IgD-negative memory B cell (primary cell): ENCODE measurements around the gene ITK. TPM values are rescaled to one million over a fixed set of nuclear protein-coding genes. Genes with fewer than 3 reads are reported as not detected.

ENCODE experiments used
- H3K27ac Mint-ChIP-seq, 3 donors: one replicate each; pipeline ENCODE4 v1.8.0; 2020 to 2022; ENCODE audit warnings: mild to moderate bottlenecking in 3 of 3, mixed read lengths in 3 of 3, moderate library complexity in 1 of 3
- H3K27me3 Mint-ChIP-seq: one replicate; pipeline ENCODE4 v1.8.0; 2021; ENCODE audit warnings: mixed read lengths
- H3K36me3 Mint-ChIP-seq: one replicate; pipeline ENCODE4 v1.8.0; 2020; ENCODE audit warnings: mild to moderate bottlenecking, mixed read lengths
- H3K4me1 Mint-ChIP-seq, 3 donors: one replicate each; pipeline ENCODE4 v1.8.0; 2020 to 2022; ENCODE audit warnings: mixed read lengths in 3 of 3, mild to moderate bottlenecking in 1 of 3
- H3K4me3 Mint-ChIP-seq, 4 donors: one replicate each; pipeline ENCODE4 v1.8.0; 2020 to 2022; ENCODE audit warnings: mild to moderate bottlenecking in 4 of 4, mixed read lengths in 4 of 4, moderate library complexity in 3 of 4
- H3K9me3 Mint-ChIP-seq, 3 donors: one replicate each; pipeline ENCODE4 v1.8.0; 2020 to 2021; ENCODE audit warnings: mixed read lengths in 3 of 3, mild to moderate bottlenecking in 1 of 3
- polyA plus RNA-seq: library from polyadenylated mRNA; unstranded; fragments of 300-500 nt; fragmentation: Illumina TruSeq; gene quantifications from one replicate; pipeline ENCODE4 v1.2.3, GENCODE V29; 2021

The ITK gene
- polyA plus RNA-seq, 1 donor from 2014 or later = 5.6 TPM

DNA sequence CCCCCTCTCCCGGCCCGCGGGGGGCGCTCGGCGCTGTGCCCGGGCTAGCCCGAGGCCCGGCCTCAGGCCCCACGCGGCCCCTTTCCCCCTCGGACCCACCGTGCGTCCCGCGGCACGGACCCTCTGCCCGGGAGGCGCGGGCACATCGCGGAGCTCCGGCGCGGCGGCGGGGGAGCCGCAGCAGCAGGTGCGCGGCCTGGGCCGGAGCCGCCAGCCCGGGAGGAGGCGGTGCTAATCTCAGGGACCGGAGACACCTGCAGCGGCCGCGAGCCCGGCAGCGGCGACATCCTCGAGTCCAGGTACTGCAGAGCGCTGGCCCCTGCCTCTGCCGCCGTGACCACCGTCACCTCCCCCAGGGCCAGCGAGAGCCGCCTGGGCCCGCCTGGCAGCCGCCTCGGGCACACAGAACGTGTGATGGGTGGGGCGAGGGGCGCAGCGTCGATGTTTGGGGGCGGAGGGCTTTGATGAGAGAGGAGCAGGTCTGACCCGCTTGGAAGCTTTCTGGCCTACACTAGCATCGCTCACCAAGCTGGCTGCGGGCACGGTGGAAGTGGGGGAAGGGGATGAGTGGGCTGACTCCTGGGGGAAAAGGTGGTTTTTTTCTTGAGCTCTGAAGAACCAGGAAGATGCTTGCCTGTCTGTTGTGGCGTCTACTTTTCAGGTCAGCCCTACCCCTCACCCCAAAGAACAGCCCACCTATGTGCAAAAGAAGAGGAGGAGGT, 85.8 kb downstream of the ITK start:
- H3K27me3 Mint-ChIP-seq = no peaks in the 10 kb centered on the region

DNA sequence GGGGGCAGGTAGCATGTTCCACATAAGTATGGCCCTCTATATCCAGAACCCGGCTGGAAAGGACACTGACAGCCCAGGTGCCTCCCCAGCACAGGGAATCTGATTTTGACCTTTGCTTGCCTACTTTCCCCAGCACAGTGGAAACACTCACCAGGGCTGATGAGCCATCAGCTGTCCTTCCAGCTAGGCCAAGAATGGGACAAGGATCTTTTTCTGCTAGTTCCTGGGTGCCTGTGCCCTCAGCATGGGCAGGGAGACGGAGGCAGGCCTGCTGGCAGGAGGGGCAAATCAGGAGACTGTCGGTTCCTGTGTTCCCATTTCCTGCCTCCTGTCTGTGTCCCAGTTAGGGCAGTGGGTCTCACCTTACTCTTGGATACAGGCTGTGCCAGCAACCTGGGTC, 86.4 kb downstream of the ITK start:
- peak overlapping the region; percentile 85 to 98 (median 95) for H3K4me3 Mint-ChIP-seq
- no peaks in the 10 kb centered on the region for H3K27me3 Mint-ChIP-seq
- H3K27ac Mint-ChIP-seq = peak overlapping the region; percentile 94 to 97 (median 94)
- peaks cover 11% of the 10 kb centered on the region for H3K36me3 Mint-ChIP-seq
- peaks cover 57 to 64% (median 60%) of the 10 kb centered on the region in 3 donors for H3K4me1 Mint-ChIP-seq
- no peaks in the 10 kb centered on the region for H3K9me3 Mint-ChIP-seq

More for the DNA sequence above, 85.8 kb downstream of the ITK start:
- Mint-ChIP-seq H3K4me1 (peaks cover 52 to 58% (median 54%) of the 10 kb centered on the region in 3 donors), H3K36me3 (peaks cover 9% of the 10 kb centered on the region), H3K9me3 (no peaks in the 10 kb centered on the region), H3K27ac (peak overlapping the region; percentile 94 to 97 (median 94)), H3K4me3 (peak overlapping the region; percentile 85 to 98 (median 95))

DNA sequence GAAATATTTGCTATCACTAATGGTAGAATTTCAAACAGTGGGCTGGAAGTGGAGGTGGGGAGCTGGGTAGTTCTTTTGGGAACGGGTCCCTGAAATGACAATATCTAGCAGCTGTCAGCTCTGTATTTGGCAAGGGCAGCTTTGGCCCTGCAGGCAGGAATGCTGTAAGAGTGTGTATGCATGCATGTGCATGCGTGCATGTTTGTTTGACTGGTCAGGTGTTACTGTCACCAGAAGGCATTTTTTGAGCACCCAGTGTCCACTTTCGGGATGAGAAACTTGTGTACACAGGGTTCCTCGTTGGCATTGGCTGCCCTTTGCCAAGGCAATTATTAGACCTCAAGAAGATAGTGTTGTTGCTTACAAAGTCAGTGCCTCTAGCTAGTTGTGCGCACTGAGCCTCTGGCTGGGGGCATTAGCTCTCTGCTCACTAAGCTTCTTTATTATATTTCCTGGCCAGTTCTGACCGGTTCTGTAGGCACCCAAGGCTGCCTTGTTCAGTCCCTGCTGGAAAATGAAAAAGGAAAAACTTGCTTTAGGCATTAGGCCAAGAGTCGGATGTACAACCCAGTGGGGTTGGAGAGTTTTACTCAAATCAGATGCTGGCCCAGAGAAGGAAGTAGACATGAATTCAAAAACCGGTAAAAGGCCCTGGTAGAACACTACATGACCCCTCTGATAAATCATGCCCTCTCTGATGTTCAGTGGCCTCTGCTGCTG, 87.3 kb downstream of the ITK start:
- Mint-ChIP-seq H3K27me3 (no peaks in the 10 kb centered on the region), H3K4me1 (peaks cover 61 to 68% (median 67%) of the 10 kb centered on the region in 3 donors), H3K27ac (peak overlapping the region; percentile 70 to 94 (median 94)), H3K36me3 (peaks cover 11% of the 10 kb centered on the region), H3K4me3 (peak overlapping the region; percentile 85 to 98 (median 95)), H3K9me3 (no peaks in the 10 kb centered on the region)

DNA sequence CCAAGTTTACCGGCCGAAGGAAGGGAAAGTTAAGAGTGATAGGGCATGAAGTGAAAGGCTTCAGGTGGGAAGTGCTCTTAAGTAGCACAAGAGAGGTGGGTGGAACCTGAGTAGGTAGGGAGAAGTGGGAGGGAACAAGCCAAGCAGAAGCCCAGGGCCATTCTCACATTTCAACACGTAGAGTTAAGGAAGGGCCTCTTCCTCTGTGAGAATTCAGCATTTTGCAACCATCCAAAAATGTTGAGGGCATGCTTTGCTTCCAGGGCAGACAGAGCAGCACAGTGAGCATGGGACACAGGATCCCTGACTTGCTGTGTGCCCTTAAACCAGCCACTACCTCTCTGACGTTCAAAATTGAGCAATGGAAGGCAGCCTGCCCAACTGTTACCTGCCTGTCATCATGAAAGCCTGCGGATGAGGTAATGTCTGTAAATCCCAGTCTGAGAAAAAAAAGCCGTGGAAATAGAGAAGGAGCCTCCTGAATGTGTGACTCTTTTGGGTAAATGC, 88.6 kb downstream of the ITK start:
- Mint-ChIP-seq H3K4me1 (peaks cover 62 to 66% (median 65%) of the 10 kb centered on the region in 3 donors), H3K9me3 (no peaks in the 10 kb centered on the region), H3K4me3 (peak overlapping the region; percentile 55 to 87 (median 84)), H3K36me3 (peaks cover 14% of the 10 kb centered on the region), H3K27me3 (no peaks in the 10 kb centered on the region), H3K27ac (peak overlapping the region; percentile 76 to 99 (median 94))

DNA sequence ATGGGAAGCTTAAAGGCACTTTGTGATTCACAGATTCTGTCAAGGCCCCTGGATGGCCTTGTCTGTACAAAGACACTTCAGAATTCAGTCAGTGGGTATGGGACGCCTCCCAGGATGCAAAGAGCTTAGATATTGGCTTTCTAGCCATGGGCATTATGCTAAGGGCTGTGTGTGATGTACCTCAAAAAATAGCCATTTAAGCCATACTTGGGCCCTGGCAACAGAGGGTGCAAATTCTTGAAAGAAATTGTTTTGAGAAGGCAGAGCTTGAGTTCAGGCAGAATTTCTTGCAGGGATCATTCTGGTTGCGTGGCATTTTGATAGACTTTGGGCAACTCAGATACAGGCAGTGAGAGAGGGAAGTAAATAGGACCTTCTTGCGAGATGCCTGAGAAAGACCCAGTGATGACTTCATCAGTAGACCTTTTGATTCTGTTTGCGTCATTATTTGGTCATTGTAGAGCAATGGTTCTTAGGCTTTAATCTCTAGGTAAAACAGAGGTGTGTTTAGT, 89.2 kb downstream of the ITK start:
- H3K4me3 Mint-ChIP-seq = peak overlapping the region; percentile 48 to 87 (median 78)
- peaks cover 60 to 68% (median 66%) of the 10 kb centered on the region in 3 donors for H3K4me1 Mint-ChIP-seq
- H3K27me3 Mint-ChIP-seq = no peaks in the 10 kb centered on the region
- no peaks in the 10 kb centered on the region for H3K9me3 Mint-ChIP-seq
- H3K27ac Mint-ChIP-seq = peak overlapping the region; percentile 94 to 99 (median 99)
- peaks cover 14% of the 10 kb centered on the region for H3K36me3 Mint-ChIP-seq

DNA sequence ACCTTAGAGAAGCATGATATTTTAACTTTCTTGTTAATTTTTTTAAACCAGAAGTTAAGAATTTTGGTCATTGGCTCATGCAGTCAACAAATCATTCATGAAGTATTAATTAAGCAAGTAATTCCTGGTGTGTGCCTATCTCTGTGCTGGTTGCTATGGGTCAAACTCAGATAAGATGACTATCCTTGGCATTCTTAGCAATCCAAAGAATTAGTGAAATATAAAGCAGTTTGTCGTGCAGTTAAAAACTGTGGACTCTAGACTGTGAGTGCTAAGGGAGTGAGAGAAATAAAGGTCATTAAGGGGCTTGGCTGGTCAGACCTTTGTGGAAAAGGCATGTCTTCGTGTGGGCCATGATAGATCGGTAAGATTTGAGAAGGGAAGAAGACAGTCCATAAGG, 90.1 kb downstream of the ITK start:
- Mint-ChIP-seq H3K4me3 (peak overlapping the region in 2 of 4 donors; percentile 81 to 84), H3K36me3 (peaks cover 14% of the 10 kb centered on the region), H3K27me3 (no peaks in the 10 kb centered on the region), H3K27ac (peak overlapping the region; percentile 94 to 99 (median 99)), H3K4me1 (peaks cover 62 to 70% (median 68%) of the 10 kb centered on the region in 3 donors), H3K9me3 (no peaks in the 10 kb centered on the region)

DNA sequence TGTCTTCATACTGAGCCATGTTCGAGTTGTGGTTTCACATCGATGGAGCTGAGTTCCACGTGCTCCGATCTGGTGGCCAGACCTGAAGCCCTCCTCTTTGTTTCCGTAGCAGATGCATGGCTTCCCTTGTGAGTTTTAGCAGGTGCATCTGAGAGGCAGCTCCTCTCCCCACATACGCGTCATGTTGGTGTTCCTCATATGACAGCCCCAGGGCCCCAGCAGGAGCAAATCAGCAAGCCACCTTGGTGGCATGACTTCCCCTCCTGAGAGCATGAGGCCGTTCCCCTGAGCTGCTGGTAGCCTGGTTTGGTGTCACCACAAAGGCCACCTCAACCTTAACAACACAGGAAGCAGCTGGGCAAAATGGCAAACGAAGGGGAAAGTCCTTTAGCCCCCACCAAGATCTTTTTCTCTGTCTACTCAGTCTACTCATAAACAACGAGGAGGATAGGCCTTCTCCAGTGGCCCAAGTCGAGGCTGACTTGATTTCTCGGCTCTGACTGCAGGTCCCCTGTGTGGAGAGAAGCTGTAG, 91.2 kb downstream of the ITK start:
- H3K4me1 Mint-ChIP-seq = peaks cover 72 to 78% (median 73%) of the 10 kb centered on the region in 3 donors
- H3K27ac Mint-ChIP-seq = peak overlapping the region; percentile 94 to 99 (median 99)
- no peaks in the 10 kb centered on the region for H3K27me3 Mint-ChIP-seq
- H3K36me3 Mint-ChIP-seq = peaks cover 14% of the 10 kb centered on the region
- peak overlapping the region; percentile 72 to 93 (median 86) for H3K4me3 Mint-ChIP-seq
- H3K9me3 Mint-ChIP-seq = no peaks in the 10 kb centered on the region

DNA sequence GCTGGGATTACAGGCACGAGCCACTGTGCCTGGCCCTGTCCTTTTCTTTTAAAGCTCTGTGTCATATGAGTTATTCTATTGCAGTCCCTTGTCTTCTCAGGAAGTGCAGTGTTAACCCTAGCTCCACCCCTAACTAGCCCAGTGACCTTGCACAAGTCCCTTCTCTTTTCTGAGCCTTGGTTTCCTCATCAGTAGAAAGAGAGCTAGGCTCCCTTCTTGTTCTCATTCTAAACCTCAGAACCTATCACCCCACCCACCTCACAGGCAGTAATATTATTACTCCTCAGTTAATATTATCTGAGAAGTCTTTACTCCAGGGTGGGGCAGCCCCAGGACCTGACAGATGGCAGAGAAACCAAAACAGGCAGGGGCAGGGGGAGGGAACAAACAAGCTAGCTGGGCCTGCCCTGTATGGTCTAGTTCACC, 92.5 kb downstream of the ITK start:
- H3K9me3 Mint-ChIP-seq = no peaks in the 10 kb centered on the region
- peak overlapping the region; percentile 57 to 93 (median 80) for H3K4me3 Mint-ChIP-seq
- H3K36me3 Mint-ChIP-seq = peaks cover 13% of the 10 kb centered on the region
- H3K27ac Mint-ChIP-seq = peak overlapping the region; percentile 94 to 99 (median 99)
- H3K4me1 Mint-ChIP-seq = peaks cover 71 to 74% (median 71%) of the 10 kb centered on the region in 3 donors
- no peaks in the 10 kb centered on the region for H3K27me3 Mint-ChIP-seq

DNA sequence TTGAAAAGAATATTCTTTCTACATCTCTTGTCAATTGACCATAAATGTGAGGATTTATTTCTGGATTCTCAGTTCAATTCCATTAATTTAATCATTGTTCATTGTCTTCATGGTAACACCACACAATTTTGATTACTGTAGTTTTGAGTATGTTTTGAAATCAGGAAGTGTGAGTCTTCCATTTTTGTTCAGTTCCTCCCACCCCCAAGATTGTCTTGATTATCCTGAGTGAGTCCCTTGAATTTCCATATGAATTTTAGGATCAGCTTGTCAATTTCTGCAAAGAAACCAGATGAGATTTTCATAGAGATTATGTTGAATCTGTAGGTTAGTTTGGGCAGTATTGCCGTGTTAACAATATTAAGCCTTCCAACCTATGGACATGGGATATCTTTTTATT, 94.8 kb downstream of the ITK start:
- Mint-ChIP-seq H3K4me3 (peak overlapping the region in 1 of 4 donors; percentile 44), H3K27ac (peak overlapping the region in 1 of 3 donors; percentile 59), H3K4me1 (peaks cover 62 to 65% (median 63%) of the 10 kb centered on the region in 3 donors), H3K9me3 (no peaks in the 10 kb centered on the region), H3K36me3 (peaks cover 6% of the 10 kb centered on the region), H3K27me3 (no peaks in the 10 kb centered on the region)

DNA sequence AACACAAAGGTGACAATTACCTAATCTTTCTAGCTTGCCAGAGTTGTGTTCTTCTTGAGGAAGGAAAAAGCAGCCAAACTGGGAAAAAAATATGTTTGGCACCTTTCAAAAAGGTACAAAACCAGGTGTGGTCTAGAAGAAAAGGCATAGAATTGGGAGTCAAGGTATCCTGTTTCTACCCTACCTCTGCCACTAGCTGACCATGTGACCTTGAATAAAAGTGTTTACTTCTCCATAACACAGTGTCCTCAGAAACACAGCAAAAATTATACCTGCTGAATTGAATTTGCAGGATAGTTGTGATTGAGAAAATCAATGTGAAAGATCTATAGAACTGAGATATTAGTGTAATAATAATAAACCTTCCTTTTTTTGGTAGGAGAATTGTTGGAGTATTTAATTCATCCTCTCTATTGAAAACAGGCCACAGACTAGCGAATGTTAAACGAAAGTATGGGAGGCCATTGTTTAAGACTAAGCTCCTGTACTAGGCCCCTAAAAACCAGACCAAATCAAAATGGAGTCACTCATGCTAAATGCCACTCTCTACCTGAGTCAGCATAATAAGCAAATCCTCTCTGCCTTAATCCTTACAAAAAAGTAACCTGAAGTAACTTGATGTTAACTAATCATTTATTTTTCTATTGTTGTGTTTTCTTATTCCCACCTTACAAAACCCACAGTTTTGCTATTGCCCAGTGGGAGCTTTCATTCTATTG, 97.8 kb downstream of the ITK start:
- Mint-ChIP-seq H3K27me3 (no peaks in the 10 kb centered on the region), H3K27ac (peak overlapping the region in 1 of 3 donors; percentile 13), H3K4me3 (no peak overlapping the region), H3K9me3 (no peaks in the 10 kb centered on the region), H3K4me1 (peaks cover 58 to 67% (median 64%) of the 10 kb centered on the region in 3 donors), H3K36me3 (peaks cover 6% of the 10 kb centered on the region)

DNA sequence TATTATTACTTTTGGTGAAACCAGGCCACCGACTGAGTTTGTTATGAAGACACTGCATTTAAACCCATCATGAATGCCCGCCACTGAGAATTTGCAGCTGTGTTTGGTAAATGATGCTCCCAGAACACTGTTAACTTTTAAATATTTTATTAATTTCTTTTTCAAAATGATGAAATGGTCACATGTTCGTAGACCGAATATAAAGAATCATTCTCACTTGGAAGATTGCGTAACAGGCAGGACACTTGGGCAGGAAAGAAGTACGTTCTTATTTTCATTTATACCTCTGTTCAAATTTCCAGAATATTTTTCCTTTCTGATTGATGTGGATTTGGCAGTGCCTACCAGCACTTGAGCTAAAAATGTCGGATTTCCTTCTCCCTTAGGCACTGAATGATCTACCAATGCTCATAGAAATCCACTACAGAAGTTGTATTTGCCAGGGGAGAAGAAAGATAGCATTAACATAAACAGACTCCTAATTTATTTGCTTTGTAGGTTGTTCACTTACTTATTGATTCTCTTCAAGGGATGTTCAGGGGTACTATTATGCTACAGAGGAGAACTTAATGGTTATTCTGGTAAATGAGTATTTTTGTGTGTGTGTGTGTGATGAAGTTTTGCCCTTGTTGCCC, 99.1 kb downstream of the ITK start:
- peaks cover 3% of the 10 kb centered on the region for H3K36me3 Mint-ChIP-seq
- H3K9me3 Mint-ChIP-seq = no peaks in the 10 kb centered on the region
- peaks cover 51 to 69% (median 59%) of the 10 kb centered on the region in 3 donors for H3K4me1 Mint-ChIP-seq
- H3K4me3 Mint-ChIP-seq = peak overlapping the region in 1 of 4 donors; percentile 13
- H3K27me3 Mint-ChIP-seq = peaks cover 2% of the 10 kb centered on the region
- peak overlapping the region; percentile 6 to 73 (median 50) for H3K27ac Mint-ChIP-seq

DNA sequence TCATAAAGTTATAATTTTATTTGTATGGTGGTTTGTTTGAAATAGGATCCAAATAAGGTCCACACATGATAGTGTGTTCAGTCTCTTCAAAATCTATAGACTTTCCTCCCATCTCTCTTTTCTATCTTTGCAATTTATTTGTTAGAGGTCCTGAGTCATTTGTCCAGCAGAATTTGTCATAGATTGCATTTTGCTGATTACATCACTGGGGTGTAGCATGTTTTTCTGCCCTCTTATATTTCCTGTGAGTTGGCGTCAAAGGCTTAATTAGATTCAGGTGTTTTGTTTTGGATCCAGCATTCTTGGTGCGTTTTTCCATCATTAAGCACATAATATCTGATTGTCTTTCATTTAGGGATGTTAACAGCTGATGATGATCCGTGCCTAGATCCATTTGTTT, 100.3 kb downstream of the ITK start:
- peak overlapping the region; percentile 6 to 65 (median 6) for H3K27ac Mint-ChIP-seq
- no peaks in the 10 kb centered on the region for H3K9me3 Mint-ChIP-seq
- H3K27me3 Mint-ChIP-seq = peaks cover 2% of the 10 kb centered on the region
- no peak overlapping the region for H3K4me3 Mint-ChIP-seq
- peaks cover 4% of the 10 kb centered on the region for H3K36me3 Mint-ChIP-seq
- peaks cover 51 to 67% (median 54%) of the 10 kb centered on the region in 3 donors for H3K4me1 Mint-ChIP-seq

DNA sequence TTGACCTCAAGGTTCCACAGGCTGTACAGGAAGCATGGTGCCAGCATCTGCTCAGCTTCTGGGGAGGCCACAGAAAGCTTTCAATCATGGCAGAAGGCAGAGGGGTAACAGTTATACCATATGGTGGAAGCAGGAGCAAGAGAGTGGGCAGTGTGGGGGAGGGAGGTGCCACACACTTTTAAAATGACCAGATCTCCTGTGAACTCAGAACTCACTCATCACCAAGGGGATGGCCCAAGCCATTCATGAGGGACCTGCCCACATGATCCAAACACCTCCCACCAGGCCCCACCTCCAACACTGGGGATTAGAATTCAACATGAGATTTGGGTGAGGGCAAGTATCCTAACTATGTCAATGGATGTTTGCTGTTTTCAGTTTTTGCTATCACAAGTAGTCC, 101.5 kb downstream of the ITK start:
- Mint-ChIP-seq H3K4me3 (peak overlapping the region in 2 of 4 donors; percentile 78 to 87), H3K27ac (peak overlapping the region; percentile 5 to 73 (median 25)), H3K9me3 (no peaks in the 10 kb centered on the region), H3K36me3 (peaks cover 4% of the 10 kb centered on the region), H3K4me1 (peaks cover 40 to 59% (median 45%) of the 10 kb centered on the region in 3 donors), H3K27me3 (peaks cover 2% of the 10 kb centered on the region)

DNA sequence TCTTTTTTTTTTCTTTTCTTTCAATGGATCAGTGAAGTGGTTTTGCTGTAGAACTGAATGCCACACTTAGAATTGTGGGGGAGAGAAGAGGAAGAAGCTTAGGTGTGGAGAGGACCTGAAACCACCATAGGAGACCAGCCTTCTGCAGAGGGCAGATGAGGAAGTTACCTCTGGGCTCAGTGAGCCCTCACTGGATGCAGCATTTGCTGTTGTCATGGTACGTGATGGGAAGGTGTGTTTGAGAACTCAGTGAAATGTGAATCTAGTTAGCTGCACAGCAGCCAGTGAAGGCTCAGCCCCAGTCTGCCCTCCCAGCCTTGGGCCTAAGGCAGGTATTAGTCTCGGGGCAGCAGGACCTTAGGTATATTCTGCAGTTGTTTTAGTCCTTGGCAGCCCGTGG, 102.8 kb downstream of the ITK start:
- Mint-ChIP-seq H3K27ac (peak overlapping the region; percentile 5 to 91 (median 25)), H3K27me3 (peaks cover 2% of the 10 kb centered on the region), H3K4me3 (peak overlapping the region in 3 of 4 donors; percentile 0 to 61 (median 35)), H3K36me3 (peaks cover 9% of the 10 kb centered on the region), H3K4me1 (peaks cover 31 to 51% (median 37%) of the 10 kb centered on the region in 3 donors), H3K9me3 (no peaks in the 10 kb centered on the region)
